ENCODE data around the gene FOXP2.

- TF ChIP-seq CTCF (IDR thresholded peaks at IDR 0.05) (no peak), POLR2AphosphoS5 (IDR thresholded peaks at IDR 0.05) (no peak)
These were observed 238.9 kb downstream of the FOXP2 start for GRCh38 chr7:114653364-114654088.

All from sigmoid colon (tissue), 4 donors.